Erythroblast (primary cell): ENCODE measurements around the gene SMIM26.

Experiments used
- GATA1 ChIP-seq: IDR thresholded peaks from 2 replicates; pipeline ENCODE4 v1.6.1; 2011; ENCODE audit warnings: low read depth, mild to moderate bottlenecking, control low read depth, low read length, moderate library complexity
- POLR2A ChIP-seq: IDR thresholded peaks from 2 replicates; pipeline ENCODE4 v1.6.1; 2011; ENCODE audit warnings: mild to moderate bottlenecking, low read length

GRCh38 chr20:18611492-18611891 lies 44.3 kb downstream of the SMIM26 start:
- TF ChIP-seq POLR2A (no peak), GATA1 (no peak)
